GM19324 (cell line): Measurements from ENCODE around the gene NUDT7.

ENCODE experiments used
- ATAC-seq: cut with Tn5 transposase; IDR thresholded peaks from one replicate; pipeline ENCODE4 v1.9.1; 2021; ENCODE audit warnings: mild to moderate bottlenecking, moderate library complexity; ENCODE audit not compliant: unreplicated experiment, low FRiP score

The NUDT7 gene

GRCh38 chr16:77775911-77776909 lies 53.9 kb downstream of the NUDT7 start:
- no peak for ATAC-seq

DNA sequence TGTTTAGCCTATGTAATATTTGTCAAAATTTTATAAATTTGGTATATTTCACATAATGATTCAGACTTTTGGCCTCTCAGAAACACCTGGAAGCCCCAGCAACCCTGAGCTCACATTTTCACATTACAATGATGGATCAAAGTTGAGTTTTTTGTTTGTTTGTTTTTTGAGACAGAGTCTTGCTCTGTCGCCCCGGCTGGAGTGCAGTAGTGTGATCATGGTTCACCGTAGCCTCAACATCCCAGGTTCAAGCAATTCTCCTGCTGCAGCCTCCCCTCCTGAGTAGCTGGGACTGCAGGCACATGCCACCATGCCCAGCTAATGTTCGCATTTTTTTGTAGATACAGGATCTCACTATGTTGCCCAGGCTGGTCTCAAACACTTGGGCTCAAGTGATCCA lies 55.4 kb downstream of the NUDT7 start:
- no peak for ATAC-seq

GRCh38 chr16:77780378-77780837 lies 58.1 kb downstream of the NUDT7 start:
- no peak for ATAC-seq

DNA sequence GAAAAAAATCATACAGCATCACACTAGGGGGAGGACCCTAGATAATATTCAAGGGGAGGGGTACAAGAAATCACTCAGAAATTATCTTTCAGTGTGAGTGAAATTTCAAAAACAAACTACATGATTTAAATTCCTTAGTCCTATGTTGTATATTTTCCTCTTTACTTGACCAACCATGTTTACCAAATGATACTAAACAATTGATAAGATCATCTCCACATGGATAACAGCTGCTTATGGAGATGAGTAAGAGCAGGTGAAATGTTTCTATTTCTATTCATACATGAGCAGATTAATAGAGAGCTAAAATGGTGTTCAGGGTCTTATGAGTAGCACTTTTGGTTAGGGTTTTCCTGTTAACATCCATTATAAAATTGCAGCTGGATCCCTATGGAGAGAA lies 58.8 kb downstream of the NUDT7 start:
- no peak for ATAC-seq

GRCh38 chr16:77782694-77783093 lies 60.4 kb downstream of the NUDT7 start:
- no peak for ATAC-seq

GRCh38 chr16:77784441-77785372 lies 62.4 kb downstream of the NUDT7 start:
- ATAC-seq, result no peak

DNA sequence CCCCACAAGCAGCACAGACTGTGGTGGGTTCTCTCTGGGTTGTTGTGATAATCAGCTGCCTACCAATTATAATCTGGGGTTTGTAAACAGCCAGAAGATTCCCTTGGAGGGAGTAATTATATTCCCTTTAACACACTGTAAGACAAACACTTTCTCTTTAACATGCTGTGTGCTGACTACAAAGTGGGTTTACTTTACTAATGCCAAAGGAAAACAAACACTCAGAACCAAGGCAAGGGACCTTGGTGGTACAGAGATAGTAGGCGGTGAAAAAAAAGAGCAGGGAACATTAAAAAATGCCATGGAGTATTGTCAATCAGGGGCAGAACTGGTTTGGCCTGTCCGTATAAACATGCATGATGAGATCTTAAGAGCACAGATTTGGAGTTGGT lies 63.1 kb downstream of the NUDT7 start:
- no peak for ATAC-seq

DNA sequence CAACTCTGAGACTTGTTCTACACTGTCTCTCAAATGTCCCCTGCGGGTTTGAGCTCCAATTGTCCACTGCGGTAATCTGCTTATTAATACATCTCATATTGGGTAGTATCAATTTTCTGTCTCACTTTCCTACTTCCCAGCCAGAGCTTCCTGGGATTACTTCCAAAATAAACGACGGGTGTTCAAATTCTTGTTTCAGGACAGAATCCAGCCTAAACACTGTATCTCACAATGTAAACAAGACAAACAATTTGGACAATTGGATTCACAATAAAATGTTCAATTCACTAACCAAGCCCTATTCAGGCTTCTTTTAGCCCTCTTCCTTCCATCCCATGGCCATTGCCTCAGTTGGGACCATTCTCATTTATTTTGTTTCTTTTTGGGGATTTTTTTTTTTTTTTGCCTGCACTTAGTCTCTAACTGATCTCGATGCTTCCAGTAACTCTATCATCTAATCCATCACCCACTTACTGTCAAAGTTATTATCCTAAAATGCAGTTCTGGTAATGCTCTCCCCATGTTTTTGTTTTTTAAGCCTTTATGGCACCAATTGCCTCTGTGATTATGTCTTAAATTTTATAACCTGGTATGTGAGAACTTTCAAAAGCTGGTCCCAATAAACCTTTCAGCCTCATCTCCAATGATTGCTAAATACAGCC lies 64.0 kb downstream of the NUDT7 start:
- no peak for ATAC-seq

DNA sequence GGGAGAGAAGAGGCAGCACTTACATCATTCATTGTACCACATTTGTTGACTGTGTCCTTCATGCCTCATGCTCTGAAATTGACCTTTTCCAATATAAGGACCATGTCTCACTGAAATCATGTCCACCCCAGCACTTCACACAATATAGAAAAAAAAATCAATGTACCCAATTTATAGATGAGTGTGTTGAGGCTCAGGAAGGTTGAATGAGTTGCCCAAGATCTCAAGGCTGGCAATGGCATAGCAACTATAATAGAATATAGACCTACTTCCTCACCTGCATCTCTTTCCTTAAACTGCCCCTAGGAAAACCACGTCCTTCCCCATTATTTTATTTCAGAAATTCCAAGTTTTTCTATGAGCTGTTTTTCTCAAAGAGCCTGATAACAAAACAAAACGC lies 65.1 kb downstream of the NUDT7 start:
- no peak for ATAC-seq

DNA sequence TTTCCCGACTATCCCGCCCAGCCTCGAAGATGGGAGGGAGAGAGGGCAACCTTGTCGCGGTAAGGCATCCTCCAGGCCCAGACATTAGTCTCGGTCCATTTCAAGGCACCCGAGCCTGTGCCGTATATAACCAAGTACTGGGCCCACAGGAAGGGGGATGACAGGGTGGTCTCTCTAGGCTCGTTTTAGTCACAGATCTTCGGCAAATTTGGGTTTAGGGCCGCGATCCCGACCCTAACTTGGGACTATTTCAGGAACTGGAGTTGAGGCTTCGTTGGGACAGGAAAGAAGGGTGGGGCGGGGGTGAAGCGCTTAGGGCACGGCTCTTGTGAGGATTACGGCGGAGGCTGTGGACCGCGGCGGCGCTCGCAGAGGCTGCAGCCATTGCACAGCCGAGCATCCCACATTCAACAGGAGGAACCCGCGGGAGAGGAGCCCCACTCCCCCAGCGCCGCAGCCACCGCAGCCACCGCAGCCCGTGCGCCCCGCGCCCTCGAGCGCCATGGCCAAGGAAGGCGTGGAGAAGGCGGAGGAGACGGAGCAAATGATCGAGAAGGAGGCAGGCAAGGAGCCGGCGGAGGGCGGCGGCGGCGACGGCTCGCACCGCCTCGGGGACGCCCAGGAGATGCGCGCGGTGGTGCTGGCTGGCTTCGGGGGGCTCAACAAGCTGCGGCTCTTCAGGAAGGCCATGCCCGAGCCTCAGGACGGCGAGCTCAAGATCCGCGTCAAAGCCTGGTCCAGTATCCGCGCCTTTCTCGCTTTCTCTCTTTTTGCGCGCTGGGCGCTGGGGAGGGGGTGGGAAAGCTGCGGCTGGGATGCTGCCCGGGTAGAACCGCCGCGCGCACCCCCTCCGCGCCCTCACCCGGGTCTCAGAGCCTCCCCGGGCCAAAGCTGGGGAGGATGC lies 66.1 kb downstream of the NUDT7 start, which contains the start of gene VAT1L:
Gene VAT1L (plus strand): TSS at position 384 of the 904 bp plus-strand sequence. CDS start 119 bp downstream, at position 503.
- ATAC-seq, result no peak

DNA sequence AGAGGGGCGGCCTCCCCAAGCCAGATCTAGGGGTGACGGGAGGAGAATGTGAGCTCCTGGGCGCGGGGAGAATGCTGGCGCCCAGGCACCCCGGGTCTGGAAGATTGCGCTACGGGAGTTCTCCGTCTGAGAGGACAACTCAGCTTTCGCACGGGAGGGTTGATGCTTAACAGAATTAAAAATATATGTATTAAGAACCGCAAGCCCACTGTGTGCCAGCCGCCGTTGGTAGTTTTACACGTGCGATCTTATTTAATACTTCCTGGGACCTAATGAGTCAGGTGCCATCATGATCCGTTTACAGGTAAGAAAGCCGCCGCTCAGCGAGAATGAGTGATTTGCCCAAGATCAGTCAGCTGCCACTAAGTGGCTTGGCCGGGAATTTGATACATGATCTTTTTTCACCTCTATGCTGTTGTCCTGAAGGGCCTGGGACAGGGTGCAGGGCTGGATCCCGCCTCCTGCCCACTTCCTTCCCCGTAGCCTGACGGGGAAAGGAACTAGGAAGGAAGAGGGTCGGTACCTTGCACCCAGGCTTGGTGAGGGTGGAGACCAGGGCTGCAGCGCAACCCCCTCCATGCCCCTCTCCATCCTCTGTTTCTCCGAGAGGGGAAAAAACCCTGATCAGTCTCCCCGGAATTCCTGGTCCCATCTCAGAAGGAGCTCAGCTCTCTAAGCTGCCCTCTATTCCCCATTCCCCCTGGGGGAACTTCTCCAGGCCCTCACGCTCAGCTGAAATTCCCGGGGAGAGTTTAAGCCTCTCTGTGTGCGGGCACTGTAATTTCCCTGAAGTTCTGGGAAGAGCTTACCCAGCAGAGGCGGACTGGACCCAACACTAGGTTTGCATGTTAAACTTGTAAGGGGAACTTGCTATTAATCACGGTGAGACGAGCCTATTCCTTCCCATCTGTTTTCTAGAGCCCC lies 67.0 kb downstream of the NUDT7 start:
- ATAC-seq, result no peak

- no peak for ATAC-seq
Measured at GRCh38 chr16:77790009-77790372, 67.7 kb downstream of the NUDT7 start.

- no peak for ATAC-seq
Measured at GRCh38 chr16:77790912-77791311, 68.6 kb downstream of the NUDT7 start.
